ENCODE data around the gene NPBWR2.
"Not testable (repeated sequence)": the region's sequence is repeated elsewhere in the genome, so short reads cannot be mapped to it uniquely, and the experiment has no call there.

The NPBWR2 gene

DNA sequence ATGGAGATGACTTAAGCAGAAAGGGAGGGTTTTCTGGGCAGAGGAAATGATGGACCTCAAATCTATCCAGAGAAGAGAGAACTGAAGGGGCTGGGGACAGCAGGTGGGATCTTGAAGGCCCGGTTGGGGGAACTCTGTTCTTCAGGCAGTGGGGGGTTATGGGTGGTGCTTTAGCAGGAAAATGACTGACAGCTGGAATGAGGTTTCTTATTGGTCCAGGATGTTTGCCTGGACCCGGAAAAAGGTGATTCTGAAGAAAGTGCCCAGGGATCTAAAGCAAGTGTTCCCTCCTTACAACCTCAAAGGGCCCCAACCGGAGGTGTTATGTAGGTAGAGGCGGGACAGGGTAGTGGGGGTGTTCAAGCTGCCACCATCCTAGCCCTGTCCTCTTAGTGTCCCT, 11.9 kb downstream of the NPBWR2 start:
- Histone ChIP-seq H3K36me3 (ENCODE audit: control insufficient read depth, insufficient read depth, low read length) (no peaks in the 10 kb centered on the region), H3K9me3 (ENCODE audit: control insufficient read depth, low read length) (no peaks in the 10 kb centered on the region), H3K4me1 (ENCODE audit: control insufficient read depth, insufficient read depth, low read length, poor library complexity, severe bottlenecking) (no peaks in the 10 kb centered on the region), H3K27me3 (replicated peaks; ENCODE audit: control insufficient read depth, insufficient read depth, low read length, poor library complexity, severe bottlenecking) (no peaks in the 10 kb centered on the region), H3K27ac (ENCODE audit: insufficient read depth, low read length, poor library complexity, severe bottlenecking) (no peak overlapping the region), H3K4me3 (ENCODE audit: insufficient read depth, low read depth, low read length, poor library complexity, severe bottlenecking) (no peak overlapping the region)
- no peak for DNase-seq

GRCh38 chr20:64093013-64093503, 14.3 kb downstream of the NPBWR2 start:
- Histone ChIP-seq H3K27ac (ENCODE audit: insufficient read depth, low read length, poor library complexity, severe bottlenecking) (no peak overlapping the region), H3K4me1 (ENCODE audit: control insufficient read depth, insufficient read depth, low read length, poor library complexity, severe bottlenecking) (no peaks in the 10 kb centered on the region), H3K27me3 (replicated peaks; ENCODE audit: control insufficient read depth, insufficient read depth, low read length, poor library complexity, severe bottlenecking) (no peaks in the 10 kb centered on the region), H3K9me3 (ENCODE audit: control insufficient read depth, low read length) (no peaks in the 10 kb centered on the region), H3K36me3 (ENCODE audit: control insufficient read depth, insufficient read depth, low read length) (no peaks in the 10 kb centered on the region), H3K4me3 (ENCODE audit: insufficient read depth, low read depth, low read length, poor library complexity, severe bottlenecking) (no peak overlapping the region)
- no peak for DNase-seq

DNA sequence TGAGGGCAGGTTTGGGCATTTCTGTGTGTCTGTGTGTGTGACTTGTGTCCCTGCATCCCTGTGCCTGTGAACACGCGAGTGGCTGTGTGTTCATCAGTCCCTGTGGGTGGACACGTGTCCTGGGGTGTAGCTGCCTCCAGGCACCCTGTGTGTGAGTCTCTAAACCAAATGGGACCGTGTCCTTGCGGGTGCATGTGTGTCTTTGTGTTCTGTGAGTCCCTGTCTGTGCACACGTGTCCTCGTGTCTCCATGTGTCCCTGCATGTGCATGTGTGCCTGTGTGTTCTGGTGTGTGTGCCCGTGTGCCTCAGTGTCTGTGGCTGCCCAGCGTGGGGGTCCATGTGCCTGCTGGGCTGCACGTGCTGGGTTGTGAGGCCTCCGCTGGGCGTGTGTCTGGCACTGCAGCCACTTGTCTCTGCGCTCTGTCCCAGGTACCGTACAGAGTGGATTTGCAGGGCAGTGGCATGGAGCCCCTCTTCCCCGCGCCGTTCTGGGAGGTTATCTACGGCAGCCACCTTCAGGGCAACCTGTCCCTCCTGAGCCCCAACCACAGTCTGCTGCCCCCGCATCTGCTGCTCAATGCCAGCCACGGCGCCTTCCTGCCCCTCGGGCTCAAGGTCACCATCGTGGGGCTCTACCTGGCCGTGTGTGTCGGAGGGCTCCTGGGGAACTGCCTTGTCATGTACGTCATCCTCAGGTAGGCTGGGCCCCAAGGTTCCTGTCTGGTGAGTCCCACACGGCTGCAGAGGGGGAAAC, 14.9 kb downstream of the NPBWR2 start:
- no peak overlapping the region for H3K27ac ChIP-seq (ENCODE audit: insufficient read depth, low read length, poor library complexity, severe bottlenecking)

DNA sequence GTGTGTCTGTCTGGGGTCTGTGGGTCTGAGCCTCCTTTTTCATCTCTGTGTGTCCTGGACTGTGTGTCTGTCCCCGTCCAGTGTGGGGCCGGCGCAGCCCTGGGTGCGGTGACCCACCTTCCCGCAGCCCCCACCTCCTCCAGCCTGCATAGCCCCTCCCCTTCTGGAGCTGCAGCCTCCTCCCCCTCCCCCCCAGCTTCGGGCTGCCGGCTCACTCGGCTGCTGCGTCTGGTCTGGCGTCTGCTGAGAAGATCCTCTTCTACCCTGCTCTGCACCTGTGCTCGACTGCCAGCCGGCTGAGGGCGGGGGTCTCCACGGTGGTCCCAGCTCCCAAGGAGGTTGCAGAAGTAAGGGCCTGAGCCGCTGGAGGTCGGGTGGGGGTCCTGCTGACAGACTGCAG, 15.6 kb downstream of the NPBWR2 start:
- DNase-seq, result no peak
- H3K27me3 ChIP-seq (replicated peaks; ENCODE audit: control insufficient read depth, insufficient read depth, low read length, poor library complexity, severe bottlenecking), result no peaks in the 10 kb centered on the region
- no peaks in the 10 kb centered on the region for H3K36me3 ChIP-seq (ENCODE audit: control insufficient read depth, insufficient read depth, low read length)
- no peaks in the 10 kb centered on the region for H3K4me1 ChIP-seq (ENCODE audit: control insufficient read depth, insufficient read depth, low read length, poor library complexity, severe bottlenecking)
- H3K27ac ChIP-seq (ENCODE audit: insufficient read depth, low read length, poor library complexity, severe bottlenecking), result no peak overlapping the region
- H3K9me3 ChIP-seq (ENCODE audit: control insufficient read depth, low read length), result peaks cover 5% of the 10 kb centered on the region
- H3K4me3 ChIP-seq (ENCODE audit: insufficient read depth, low read depth, low read length, poor library complexity, severe bottlenecking), result no peak overlapping the region

More for the DNA sequence above, 14.9 kb downstream of the NPBWR2 start:
- no peaks in the 10 kb centered on the region for H3K27me3 ChIP-seq (replicated peaks; ENCODE audit: control insufficient read depth, insufficient read depth, low read length, poor library complexity, severe bottlenecking)
- H3K4me3 ChIP-seq (ENCODE audit: insufficient read depth, low read depth, low read length, poor library complexity, severe bottlenecking), result no peak overlapping the region
- H3K4me1 ChIP-seq (ENCODE audit: control insufficient read depth, insufficient read depth, low read length, poor library complexity, severe bottlenecking), result no peaks in the 10 kb centered on the region
- DNase-seq, result no peak
- H3K36me3 ChIP-seq (ENCODE audit: control insufficient read depth, insufficient read depth, low read length), result no peaks in the 10 kb centered on the region
- H3K9me3 ChIP-seq (ENCODE audit: control insufficient read depth, low read length), result peaks cover 5% of the 10 kb centered on the region

DNA sequence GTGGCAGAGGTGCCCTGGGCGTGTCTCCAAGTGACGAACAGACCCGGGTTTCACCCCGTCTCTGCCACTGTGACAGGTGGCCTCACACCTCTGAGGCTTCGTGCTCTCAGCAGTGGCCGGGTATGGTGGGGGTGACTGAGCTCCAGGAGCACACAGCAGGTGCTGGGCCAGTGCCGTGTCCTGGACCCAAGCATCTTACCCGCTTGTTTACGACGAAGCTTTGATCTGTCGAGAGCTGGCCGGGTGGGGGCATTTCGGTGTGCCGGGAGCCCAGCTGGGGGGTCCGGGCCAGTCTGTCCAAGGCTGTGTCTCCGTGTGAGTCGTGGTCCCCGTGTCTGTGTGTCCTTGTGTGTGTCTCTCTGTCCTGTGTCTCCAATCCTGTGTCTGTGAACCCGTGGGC, 16.0 kb downstream of the NPBWR2 start:
- Histone ChIP-seq H3K36me3 (ENCODE audit: control insufficient read depth, insufficient read depth, low read length) (no peaks in the 10 kb centered on the region), H3K4me3 (ENCODE audit: insufficient read depth, low read depth, low read length, poor library complexity, severe bottlenecking) (no peak overlapping the region), H3K27ac (ENCODE audit: insufficient read depth, low read length, poor library complexity, severe bottlenecking) (no peak overlapping the region), H3K9me3 (ENCODE audit: control insufficient read depth, low read length) (peaks cover 5% of the 10 kb centered on the region), H3K4me1 (ENCODE audit: control insufficient read depth, insufficient read depth, low read length, poor library complexity, severe bottlenecking) (no peaks in the 10 kb centered on the region), H3K27me3 (replicated peaks; ENCODE audit: control insufficient read depth, insufficient read depth, low read length, poor library complexity, severe bottlenecking) (no peaks in the 10 kb centered on the region)
- no peak for DNase-seq

DNA sequence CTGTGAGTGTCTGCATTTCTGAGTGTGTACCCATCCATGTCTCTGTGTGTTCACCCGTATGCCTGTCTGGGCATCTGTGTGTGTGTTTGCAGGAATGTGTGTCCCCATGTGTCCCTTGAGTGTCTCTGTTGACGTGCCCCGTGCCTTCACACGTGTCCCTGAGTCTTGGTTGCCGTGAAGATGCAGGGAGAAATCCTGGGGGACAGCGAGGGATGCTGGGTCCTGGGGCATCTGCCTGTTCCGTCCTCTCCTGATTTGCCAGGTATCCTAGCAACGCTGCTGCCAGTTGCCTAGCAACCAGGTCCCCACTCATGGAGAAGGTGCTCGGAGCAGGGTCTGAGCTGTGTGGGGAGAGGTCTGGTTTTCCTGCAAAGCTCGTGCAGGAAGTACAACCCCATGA, 17.2 kb downstream of the NPBWR2 start:
- Histone ChIP-seq H3K4me1 (ENCODE audit: control insufficient read depth, insufficient read depth, low read length, poor library complexity, severe bottlenecking) (no peaks in the 10 kb centered on the region), H3K27ac (ENCODE audit: insufficient read depth, low read length, poor library complexity, severe bottlenecking) (no peak overlapping the region), H3K36me3 (ENCODE audit: control insufficient read depth, insufficient read depth, low read length) (no peaks in the 10 kb centered on the region), H3K27me3 (replicated peaks; ENCODE audit: control insufficient read depth, insufficient read depth, low read length, poor library complexity, severe bottlenecking) (no peaks in the 10 kb centered on the region), H3K4me3 (ENCODE audit: insufficient read depth, low read depth, low read length, poor library complexity, severe bottlenecking) (no peak overlapping the region), H3K9me3 (ENCODE audit: control insufficient read depth, low read length) (peaks cover 5% of the 10 kb centered on the region)
- no peak for DNase-seq

GRCh38 chr20:64088586-64088985, 18.8 kb downstream of the NPBWR2 start:
- H3K4me1 ChIP-seq (ENCODE audit: control insufficient read depth, insufficient read depth, low read length, poor library complexity, severe bottlenecking); H3K27me3 ChIP-seq (replicated peaks; ENCODE audit: control insufficient read depth, insufficient read depth, low read length, poor library complexity, severe bottlenecking); H3K4me3 ChIP-seq (ENCODE audit: insufficient read depth, low read depth, low read length, poor library complexity, severe bottlenecking); H3K9me3 ChIP-seq (ENCODE audit: control insufficient read depth, low read length); DNase-seq; H3K36me3 ChIP-seq (ENCODE audit: control insufficient read depth, insufficient read depth, low read length); H3K27ac ChIP-seq (ENCODE audit: insufficient read depth, low read length, poor library complexity, severe bottlenecking): not testable (repeated sequence)

DNA sequence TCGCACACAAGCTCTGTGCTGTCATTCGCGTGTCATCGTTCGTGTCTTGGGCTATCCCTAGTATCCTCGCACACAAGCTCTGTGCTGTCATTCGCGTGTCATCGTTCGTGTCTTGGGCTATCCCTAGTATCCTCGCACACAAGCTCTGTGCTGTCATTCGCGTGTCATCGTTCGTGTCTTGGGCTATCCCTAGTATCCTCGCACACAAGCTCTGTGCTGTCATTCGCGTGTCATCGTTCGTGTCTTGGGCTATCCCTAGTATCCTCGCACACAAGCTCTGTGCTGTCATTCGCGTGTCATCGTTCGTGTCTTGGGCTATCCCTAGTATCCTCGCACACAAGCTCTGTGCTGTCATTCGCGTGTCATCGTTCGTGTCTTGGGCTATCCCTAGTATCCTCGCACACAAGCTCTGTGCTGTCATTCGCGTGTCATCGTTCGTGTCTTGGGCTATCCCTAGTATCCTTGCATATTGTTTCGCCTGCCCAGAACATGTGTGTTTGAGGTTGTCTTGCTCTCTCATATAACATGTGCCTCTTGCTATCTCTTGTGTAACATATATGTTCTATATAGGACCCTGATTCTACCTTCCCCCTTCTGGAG, 20.0 kb downstream of the NPBWR2 start:
- not testable (repeated sequence) for H3K9me3 ChIP-seq (ENCODE audit: control insufficient read depth, low read length); H3K27ac ChIP-seq (ENCODE audit: insufficient read depth, low read length, poor library complexity, severe bottlenecking); DNase-seq; H3K36me3 ChIP-seq (ENCODE audit: control insufficient read depth, insufficient read depth, low read length); H3K27me3 ChIP-seq (replicated peaks; ENCODE audit: control insufficient read depth, insufficient read depth, low read length, poor library complexity, severe bottlenecking); H3K4me3 ChIP-seq (ENCODE audit: insufficient read depth, low read depth, low read length, poor library complexity, severe bottlenecking)
- H3K4me1 ChIP-seq (ENCODE audit: control insufficient read depth, insufficient read depth, low read length, poor library complexity, severe bottlenecking), result peaks cover 17% of the 10 kb centered on the region

- Histone ChIP-seq H3K4me1 (ENCODE audit: control insufficient read depth, insufficient read depth, low read length, poor library complexity, severe bottlenecking) (peaks cover 20% of the 10 kb centered on the region), H3K27me3 (replicated peaks; ENCODE audit: control insufficient read depth, insufficient read depth, low read length, poor library complexity, severe bottlenecking) (no peaks in the 10 kb centered on the region), H3K4me3 (ENCODE audit: insufficient read depth, low read depth, low read length, poor library complexity, severe bottlenecking) (no peak overlapping the region), H3K36me3 (ENCODE audit: control insufficient read depth, insufficient read depth, low read length) (no peaks in the 10 kb centered on the region), H3K9me3 (ENCODE audit: control insufficient read depth, low read length) (peaks cover 5% of the 10 kb centered on the region), H3K27ac (ENCODE audit: insufficient read depth, low read length, poor library complexity, severe bottlenecking) (no peak overlapping the region)
- DNase-seq, result no peak
These were observed 20.6 kb downstream of the NPBWR2 start for GRCh38 chr20:64086801-64087200.

- no peak overlapping the region for H3K27ac ChIP-seq (ENCODE audit: insufficient read depth, low read length, poor library complexity, severe bottlenecking)
- no peak overlapping the region for H3K4me3 ChIP-seq (ENCODE audit: insufficient read depth, low read depth, low read length, poor library complexity, severe bottlenecking)
- H3K9me3 ChIP-seq (ENCODE audit: control insufficient read depth, low read length), result peaks cover 5% of the 10 kb centered on the region
- peaks cover 28% of the 10 kb centered on the region for H3K4me1 ChIP-seq (ENCODE audit: control insufficient read depth, insufficient read depth, low read length, poor library complexity, severe bottlenecking)
- no peaks in the 10 kb centered on the region for H3K36me3 ChIP-seq (ENCODE audit: control insufficient read depth, insufficient read depth, low read length)
- no peaks in the 10 kb centered on the region for H3K27me3 ChIP-seq (replicated peaks; ENCODE audit: control insufficient read depth, insufficient read depth, low read length, poor library complexity, severe bottlenecking)
- DNase-seq, result no peak
These were observed 22.6 kb downstream of the NPBWR2 start for GRCh38 chr20:64084685-64085152.
